ENCODE data around the gene C19orf81.
"Not testable (repeated sequence)": the region's sequence is repeated elsewhere in the genome, so short reads cannot be mapped to it uniquely, and the experiment has no call there.

Gene C19orf81

GRCh38 chr19:50649433-50650391, at the start of gene C19orf81:
Gene C19orf81 (plus strand): TSS chr19:50649445. CDS start chr19:50649445, 0 bp downstream.
- DNase-seq = no peak

GRCh38 chr19:50601407-50602088, 47.7 kb upstream of the C19orf81 start:
- no peak for DNase-seq

GRCh38 chr19:50602089-50602422, 47.2 kb upstream of the C19orf81 start:
- DNase-seq = no peak

- no peak for DNase-seq
Measured at GRCh38 chr19:50602496-50602895, 46.7 kb upstream of the C19orf81 start.

- DNase-seq = no peak
Measured at GRCh38 chr19:50602935-50603334, 46.3 kb upstream of the C19orf81 start.

- DNase-seq = not testable (repeated sequence)
Measured at GRCh38 chr19:50604264-50605073, 44.8 kb upstream of the C19orf81 start.

- DNase-seq = not testable (repeated sequence)
Measured at GRCh38 chr19:50606059-50606836, 43.0 kb upstream of the C19orf81 start.

GRCh38 chr19:50607388-50607787, 41.9 kb upstream of the C19orf81 start:
- no peak for DNase-seq

- DNase-seq = peak; percentile 71 to 86
Measured at GRCh38 chr19:50607874-50608785, 41.1 kb upstream of the C19orf81 start.

- DNase-seq = not testable (repeated sequence)
Measured at GRCh38 chr19:50612504-50613404, 36.5 kb upstream of the C19orf81 start.

GRCh38 chr19:50618379-50618778, 30.9 kb upstream of the C19orf81 start:
- DNase-seq = not testable (repeated sequence)

GRCh38 chr19:50619184-50619583, 30.1 kb upstream of the C19orf81 start:
- DNase-seq = not testable (repeated sequence)

GRCh38 chr19:50620394-50620906, 28.8 kb upstream of the C19orf81 start:
- DNase-seq = not testable (repeated sequence)

- DNase-seq = no peak
Measured at GRCh38 chr19:50624949-50625600, 24.2 kb upstream of the C19orf81 start.

- no peak for DNase-seq
Measured at GRCh38 chr19:50626011-50626410, 23.2 kb upstream of the C19orf81 start.

- no peak for DNase-seq
Measured at GRCh38 chr19:50626795-50627194, 22.4 kb upstream of the C19orf81 start.

- DNase-seq = no peak
Measured at GRCh38 chr19:50628146-50628545, 21.1 kb upstream of the C19orf81 start.

- no peak for DNase-seq
Measured at GRCh38 chr19:50628551-50628950, 20.7 kb upstream of the C19orf81 start.

GRCh38 chr19:50629194-50629593, 20.1 kb upstream of the C19orf81 start:
- DNase-seq = no peak
